Putamen (tissue), 1 donor: ENCODE data around the gene COL26A1.
"Not testable (repeated sequence)": the region's sequence is repeated elsewhere in the genome, so short reads cannot be mapped to it uniquely, and the experiment has no call there.

Experiments
- DNase-seq: peaks from one replicate; pipeline ENCODE4 v3.0.0-alpha.2; 2016; ENCODE audit warnings: low spot score

The COL26A1 gene

DNA sequence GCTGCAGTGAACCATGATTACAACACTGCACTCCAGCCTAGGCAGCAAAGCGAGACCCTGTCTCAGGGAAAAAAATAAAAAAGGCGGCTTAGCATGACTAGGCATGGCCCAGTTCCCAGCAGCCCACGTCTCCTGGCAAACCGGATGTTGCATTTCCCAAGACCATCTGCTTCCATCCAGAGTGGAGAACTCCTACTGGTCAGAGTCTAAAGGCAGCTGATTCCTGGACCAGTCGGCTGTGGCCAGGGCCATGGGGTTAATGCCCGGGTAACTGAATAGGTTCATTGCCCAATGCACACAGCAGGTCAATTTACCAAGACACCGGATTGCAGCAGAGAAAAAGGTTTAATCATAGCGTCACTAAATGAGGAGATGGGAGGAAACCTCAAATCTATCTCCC, 133.3 kb downstream of the COL26A1 start:
- no peak for DNase-seq

DNA sequence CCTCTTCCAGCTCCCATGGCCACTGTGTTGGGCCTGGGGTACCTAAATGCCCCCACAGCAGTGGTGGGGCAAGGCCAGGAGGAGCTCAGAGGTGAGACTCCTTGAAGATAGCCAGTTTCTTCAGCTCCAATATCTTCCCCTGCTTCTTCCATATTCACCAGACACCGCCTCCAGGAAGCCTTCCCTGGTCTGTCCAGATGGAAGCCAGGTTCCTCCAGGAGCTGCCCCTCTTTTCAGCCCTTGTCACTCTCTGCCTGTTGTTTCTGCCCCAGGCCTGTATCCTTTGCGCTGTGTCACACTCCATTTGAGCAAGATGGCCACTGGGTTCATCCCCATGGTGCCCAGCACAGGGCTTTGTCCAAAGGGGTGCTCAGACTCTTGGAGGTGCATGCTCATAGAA, 138.7 kb downstream of the COL26A1 start:
- DNase-seq: no peak

DNA sequence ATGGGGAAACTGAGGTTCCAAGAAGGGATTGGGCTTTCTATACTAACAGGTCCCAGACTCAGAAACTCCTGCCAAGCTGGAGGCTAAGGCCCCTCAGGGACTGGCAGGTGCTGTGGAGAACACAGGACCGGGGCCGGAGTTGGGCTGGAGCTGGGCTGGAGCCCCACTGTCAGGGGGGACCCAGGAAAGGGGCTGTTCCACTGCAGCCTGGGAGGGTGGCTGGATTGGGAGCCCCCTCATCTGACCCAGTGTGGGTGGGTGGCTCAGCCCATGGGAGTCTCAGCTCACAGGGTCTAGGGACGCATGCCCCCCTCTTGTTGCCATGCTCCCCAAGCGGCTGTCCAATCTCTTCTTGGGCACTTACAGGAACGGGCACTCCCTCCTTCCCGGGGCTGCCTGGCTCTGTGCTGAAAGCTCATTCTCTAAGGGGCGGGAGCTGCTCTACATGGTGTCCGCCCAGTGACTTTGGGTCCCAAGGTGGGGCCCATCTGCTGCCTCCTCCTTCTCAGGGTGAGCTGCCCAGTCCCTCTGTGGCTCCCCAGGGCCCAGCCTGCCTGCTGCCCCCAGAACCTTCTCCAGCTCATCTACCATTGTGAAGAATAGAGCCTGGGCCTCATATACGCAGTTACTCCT, 139.9 kb downstream of the COL26A1 start:
- DNase-seq: no peak

DNA sequence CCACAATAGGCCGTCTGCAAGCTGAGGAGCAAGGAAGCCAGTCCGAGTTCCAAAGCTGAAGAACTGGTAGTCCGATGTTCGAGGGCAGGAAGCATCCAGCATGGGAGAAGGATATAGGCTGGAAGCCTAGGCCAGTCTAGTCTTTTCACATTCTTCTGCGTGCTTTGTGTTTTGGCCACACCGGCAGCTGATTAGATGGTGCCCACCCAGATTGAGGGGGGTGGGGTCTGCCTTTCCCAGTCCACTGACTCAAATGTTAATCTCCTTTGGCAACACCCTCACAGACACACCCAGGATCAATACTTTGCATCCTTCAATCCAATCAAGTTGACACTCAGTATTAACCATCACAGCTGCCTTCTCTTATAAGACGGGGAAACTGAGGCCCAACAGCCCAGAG, 142.8 kb downstream of the COL26A1 start:
- not testable (repeated sequence) for DNase-seq

DNA sequence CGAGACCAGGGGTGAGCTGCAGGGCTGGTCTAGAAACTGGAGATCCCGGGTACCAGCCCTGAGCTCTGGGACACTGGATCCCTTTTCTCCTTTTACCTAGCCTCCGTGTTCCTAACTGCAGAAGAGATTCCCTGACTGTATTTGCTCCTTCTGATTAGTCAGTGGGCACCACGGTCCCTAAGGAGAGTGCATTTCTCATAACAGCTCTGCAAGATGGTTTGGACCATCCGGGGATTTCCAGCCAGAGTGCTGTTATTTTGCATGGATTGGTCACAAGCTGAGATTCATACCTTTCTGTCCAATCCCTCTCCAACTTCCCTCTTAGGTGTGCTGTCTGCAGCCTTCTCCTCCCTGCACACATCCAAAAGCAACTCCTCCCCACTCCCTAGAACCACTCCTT, 143.9 kb downstream of the COL26A1 start:
- DNase-seq: no peak

DNA sequence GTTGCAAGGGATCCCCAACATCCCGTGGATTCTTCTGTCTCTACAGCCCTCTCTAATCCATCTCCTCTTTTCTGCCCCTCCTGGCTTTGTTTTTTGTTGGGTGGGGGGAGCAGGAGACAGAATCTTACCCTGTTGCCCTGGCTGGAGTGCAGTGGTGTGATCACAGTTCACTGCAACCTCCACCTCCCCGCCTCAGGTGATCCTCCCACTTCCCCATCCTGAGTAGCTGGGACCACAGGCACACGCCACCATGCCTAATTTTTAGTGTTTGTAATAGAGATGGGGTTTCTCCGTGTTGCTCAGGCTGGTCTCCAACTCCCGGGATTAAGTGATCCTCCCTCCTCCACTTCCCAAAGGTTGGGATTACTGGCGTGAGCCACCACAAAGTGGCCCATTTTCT, 144.7 kb downstream of the COL26A1 start:
- DNase-seq: no peak

DNA sequence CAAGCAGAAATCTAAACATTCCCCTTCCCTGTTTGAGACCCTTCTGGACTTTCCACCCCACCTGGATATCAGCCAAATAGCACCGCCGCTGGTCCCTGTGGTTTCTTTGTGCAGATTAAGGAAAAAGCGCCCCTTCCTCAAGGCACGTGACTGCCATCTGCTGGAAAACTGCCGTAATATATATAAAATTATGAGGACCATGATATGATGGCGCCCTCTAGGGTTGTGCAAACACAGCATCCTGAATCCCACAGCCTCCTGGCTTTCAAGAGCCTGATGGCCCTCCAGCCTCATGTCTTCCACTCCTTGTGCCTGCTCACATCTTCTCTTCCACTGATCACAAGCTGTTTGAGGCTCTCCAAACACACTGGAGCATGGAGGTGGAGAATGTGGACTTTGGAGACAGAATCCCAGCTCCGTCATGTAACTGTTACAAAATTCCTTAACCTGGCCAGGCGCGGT, 145.1 kb downstream of the COL26A1 start:
- no peak for DNase-seq

DNA sequence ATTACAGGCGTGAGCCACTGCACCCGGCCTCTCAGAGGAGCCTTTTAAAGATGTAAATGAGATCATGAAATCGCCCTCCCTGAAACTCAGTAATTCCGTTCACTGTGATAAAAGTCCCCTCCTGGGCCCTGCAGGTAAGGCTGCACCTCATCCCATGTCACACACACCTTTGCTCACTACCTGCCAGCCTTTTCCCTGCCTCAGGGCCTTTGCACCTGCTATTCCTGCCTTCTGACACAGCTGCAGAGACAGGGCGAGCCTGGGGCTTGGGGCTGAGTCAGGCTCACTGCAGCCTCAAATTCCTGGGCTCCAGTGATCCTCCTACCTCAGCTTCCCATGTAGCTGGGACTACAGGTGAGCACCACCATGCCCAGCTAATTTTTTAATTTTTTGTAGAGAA, 147.6 kb downstream of the COL26A1 start:
- no peak for DNase-seq

DNA sequence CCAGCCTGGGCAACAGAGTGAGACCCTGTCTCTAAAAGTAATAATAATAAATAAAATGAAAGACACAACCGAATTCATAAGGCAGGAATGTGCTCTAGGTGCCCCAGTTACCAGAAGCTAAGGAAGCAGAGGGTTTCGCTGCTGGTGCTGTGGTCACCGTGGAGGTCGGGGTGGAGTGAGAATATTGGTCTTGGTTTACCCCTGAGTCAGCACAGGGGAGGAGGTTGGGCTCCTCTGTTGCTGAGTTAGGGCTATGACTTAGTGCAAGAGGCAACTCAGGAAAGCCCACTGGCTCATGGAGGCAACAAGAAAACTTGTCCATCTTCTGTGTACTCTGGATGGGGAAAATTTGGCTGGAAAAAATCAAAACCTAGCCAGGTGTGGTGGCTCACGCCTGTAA, 149.3 kb downstream of the COL26A1 start:
- DNase-seq: no peak

DNA sequence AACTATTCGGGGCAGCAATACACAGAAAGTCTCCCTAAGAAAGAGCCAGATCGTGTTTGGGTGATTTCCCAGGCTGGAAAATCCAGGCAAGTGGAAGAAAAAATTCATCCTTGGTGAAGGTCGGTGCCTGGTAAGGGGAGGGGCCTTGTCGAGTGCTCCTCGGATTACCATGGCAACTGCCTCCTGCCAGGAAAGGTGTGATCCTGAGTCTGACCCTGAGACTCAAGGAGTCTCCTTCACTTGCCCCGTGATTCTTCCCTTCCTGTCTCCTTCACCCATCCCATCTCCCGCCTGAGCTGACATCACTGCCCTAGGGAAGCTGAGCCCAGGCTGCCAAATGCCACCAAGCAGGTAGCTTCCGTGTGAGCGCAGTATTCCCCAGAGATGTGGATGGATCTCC, 154.2 kb downstream of the COL26A1 start:
- no peak for DNase-seq

DNA sequence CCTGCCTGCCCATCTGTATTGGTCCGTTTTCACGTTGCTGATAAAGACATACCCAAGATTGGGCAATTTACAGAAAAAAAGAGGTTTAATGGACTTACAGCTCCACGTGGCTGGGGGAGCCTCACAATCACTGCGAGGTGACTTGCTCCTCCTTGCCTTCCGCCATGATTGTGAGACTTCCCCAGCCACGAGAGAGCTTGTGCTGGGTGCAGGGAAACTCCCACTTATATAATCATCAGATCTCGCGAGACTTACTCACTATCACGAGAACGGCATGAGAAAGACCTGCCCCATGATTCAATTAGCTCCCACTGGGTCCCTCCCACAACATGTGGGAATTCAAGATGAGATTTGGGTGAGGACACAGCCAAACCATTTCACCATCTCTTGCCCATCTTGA, 154.6 kb downstream of the COL26A1 start:
- no peak for DNase-seq

DNA sequence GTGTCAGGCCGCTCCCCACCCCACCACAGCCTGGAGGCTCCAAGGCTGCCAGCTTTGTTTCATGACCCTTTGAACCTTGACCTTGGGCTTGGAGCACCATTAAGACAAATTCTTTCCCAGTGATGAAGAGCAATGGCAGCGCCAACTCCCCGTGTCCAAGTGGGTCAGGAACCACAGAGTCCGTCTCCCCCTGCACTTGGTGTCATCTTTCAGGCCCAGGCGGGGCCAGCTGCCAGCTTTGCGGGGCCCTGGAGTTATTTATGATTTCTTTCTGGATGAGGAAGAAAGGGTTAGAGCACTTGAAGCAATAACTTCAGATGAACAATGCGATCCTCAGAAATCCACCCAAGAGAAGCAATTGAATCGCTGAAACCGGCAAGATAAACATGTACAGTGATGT, 155.7 kb downstream of the COL26A1 start:
- DNase-seq: no peak

DNA sequence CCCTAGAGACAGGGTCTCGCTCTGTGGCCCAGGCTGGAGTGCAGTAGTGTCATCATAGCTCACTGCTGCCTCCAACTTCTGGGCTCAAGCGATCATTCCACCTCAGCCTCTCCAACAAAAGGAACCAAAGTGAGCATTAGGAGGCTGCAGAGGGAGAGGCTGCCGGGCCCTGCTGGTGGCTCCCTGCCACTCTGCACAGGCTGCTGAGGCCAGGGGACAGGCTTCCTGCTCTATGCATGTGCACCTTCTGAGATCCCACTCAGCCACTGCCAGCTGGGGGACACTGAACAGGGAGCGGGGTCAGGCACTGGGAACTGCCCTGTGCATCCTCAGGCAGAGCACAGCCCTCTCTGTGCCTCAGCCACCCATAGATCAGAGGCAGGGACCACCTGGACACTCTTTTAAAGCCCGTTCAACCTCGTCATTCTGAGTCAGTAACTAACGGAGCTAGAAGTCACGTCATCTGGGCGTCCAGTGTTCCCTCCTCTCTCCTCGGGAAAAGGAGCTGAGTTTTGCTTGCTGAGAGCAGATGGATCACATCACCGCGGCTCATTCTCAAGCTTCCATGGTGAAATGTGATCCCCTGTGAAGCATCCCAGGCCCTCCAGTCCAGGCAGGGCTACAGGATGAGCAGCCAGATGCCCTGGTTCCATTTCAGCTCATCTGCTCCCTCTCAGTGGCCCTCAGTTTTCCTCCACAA, 156.8 kb downstream of the COL26A1 start:
- DNase-seq: no peak

DNA sequence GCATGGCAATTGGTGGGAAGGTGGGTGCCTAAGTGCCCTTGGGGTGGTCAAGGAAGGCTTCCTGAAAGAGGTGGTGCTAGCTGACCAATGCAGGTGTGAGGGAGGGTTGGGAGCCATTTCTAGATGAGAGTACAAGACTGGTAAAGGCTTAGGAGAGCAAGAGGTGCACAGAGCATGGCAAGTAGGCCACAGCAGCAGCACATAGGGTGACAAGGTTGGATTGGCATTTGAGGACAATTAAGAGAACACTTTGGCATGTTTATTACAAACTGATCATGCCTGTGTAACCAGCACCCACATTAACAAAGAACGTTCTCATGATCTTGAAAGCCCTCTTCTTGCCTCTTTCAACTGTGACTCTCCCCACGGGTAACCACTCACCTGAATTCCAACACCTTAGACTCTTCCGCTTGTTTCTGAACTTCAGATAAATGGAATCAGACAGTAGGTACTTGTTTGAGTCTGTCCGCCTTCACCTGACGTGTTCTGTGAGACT, 158.8 kb downstream of the COL26A1 start:
- no peak for DNase-seq

DNA sequence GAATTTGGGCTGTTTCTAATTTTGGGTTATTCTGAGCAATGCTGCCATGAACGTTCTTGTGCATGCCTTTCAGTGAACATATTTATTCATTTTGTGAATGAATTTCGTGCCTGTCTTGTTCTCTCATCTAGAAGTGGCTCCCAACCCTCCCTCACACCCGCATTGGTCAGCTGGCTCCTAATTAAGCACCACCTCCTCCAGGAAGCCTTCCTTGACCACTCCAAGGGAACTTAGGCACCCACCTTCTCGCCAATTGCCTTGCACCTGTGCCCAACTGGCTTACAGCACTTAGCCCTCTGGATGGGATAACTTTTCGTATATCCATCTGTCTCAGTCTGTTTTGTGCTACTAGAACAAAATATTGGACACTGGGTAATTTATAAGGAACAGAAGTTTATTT, 159.3 kb downstream of the COL26A1 start:
- DNase-seq: no peak

DNA sequence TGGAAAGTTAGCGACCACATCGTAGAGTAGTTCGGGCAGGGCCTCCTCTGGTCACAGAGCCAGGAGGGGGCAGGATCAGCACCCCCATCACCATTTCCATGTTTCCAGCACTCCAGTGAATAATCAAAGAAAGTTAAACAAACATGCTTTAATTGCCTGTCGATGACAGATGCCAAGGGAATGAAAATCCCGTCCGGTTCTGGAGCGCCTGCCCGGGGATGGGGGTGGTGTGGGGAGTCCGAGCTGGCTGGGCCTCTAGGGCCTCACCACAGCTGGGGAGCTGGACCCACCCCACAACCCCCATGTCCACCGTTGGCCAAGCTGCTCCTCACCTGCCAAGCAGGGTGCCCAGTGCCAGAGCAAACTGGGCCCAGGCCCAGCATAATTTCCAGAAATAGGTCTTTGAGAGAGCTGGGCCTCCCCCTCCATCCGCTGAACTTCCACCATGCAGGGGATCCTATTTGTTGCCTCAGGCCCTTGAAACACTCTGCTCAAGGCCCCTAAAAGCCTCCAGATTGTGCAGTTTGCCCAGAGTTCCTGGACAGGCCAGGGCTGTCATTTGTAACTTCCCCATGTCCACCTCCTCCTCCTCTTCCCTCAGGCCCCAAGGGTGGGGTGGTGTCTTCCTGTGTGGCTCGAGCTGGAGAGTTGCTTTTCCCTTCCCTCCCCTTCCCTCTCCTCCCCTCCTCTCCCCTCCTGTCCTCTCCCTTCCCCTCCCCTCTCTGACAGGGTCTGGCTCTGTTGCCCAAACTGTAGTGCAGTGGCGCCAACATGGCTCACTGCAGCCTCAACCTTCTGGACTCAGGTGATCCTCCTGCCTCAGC, 165.4 kb downstream of the COL26A1 start:
- peak; percentile 53 for DNase-seq

DNA sequence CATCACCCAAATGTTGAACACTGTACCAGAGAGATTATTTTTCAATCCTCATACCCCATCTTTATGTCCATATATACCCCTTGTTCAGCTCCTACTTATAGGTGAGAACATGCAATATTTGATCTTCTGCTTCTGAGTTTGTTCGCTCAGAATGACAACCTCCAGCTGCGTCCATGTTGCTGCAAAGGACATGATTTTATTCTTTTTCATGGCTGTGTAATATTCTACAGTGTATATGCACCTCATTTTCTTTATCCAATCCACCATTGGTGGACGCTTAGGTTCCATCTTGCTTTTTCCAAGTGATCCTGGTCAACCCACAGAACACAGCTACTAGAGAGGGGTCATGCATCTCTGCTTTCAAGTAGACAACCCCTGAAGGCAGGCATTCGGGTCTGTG, 166.9 kb downstream of the COL26A1 start:
- DNase-seq: no peak

DNA sequence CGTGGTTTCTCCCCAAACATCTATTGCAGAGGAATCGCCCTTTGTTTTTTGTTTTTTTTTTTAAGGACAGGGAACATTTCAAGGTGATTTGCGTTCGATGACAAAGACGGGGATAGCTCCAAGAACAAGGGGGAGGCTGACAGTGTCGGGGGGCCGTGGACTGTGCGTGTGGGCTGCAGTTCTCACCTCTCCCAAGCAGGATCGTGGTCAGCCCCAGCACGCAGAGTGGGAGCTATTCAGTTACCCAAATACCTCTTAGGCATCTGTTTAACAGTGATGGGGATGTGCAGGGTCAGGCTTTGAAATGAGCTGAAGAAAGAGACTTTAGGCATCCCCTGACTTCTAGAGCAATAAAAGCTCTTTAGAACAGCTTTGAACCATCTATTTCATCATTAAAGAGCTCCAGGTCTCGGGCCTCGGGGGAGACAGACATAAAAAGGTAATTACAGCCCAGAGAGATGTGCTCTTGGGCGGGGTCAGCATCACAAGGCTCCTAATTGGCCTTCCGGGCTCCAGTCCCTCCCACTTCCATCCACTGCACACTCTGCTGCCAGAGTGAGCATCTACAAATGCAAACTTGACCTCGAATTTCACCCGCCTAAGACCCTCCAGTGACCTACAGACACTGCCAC, 169.2 kb downstream of the COL26A1 start:
- DNase-seq: no peak

DNA sequence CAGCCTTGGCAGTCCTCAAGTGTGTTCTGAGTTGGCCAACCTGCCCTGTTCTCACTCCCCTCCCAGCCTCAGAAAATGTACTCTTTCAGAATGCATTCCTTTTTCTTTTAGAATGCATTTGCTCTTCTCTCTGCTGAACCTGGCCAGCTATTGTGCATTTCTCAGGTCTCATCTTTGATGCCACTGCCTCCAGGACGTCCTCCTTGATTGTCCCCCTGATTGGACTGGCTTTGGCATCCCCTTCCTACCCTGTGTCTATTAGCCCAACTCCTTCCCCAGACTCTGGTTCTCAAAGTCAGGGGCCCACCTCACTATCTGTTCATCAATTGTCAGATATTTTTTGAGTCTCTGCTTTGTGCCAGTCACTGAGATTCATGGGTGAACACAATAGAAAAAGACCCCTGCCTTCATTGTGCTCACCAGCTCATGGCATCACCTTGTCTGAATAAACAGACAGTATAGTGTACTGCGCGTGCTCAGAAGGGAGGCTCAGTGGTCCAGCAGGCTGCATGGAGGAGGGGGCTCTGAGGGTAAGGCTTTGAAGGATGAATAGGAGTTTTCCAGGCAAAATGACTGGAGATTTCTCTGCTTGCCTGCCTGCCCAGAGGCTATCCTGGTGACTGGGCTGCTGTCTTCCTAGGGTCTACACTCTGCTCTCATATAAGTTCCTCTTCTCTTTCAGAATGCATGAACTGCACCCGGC, 169.9 kb downstream of the COL26A1 start:
- DNase-seq: no peak

DNA sequence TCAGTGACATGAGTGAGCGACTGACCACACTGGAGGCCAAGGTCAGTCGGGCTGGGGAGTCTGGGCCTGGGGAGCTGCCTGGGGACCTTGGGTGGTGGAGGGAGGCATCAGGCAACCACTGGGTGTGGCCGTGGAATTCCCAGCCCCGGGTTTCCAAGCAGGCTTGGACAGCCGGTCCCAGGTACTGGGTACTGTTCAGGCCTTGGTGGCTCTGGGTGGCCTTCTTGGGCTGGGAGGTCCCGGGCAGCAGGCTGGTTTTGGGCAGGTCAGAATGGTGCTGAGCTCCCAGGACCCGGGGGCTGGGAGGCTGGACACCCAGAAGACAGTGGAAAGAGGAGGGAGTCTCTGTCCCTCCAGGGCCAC, 170.4 kb downstream of the COL26A1 start:
- no peak for DNase-seq

DNA sequence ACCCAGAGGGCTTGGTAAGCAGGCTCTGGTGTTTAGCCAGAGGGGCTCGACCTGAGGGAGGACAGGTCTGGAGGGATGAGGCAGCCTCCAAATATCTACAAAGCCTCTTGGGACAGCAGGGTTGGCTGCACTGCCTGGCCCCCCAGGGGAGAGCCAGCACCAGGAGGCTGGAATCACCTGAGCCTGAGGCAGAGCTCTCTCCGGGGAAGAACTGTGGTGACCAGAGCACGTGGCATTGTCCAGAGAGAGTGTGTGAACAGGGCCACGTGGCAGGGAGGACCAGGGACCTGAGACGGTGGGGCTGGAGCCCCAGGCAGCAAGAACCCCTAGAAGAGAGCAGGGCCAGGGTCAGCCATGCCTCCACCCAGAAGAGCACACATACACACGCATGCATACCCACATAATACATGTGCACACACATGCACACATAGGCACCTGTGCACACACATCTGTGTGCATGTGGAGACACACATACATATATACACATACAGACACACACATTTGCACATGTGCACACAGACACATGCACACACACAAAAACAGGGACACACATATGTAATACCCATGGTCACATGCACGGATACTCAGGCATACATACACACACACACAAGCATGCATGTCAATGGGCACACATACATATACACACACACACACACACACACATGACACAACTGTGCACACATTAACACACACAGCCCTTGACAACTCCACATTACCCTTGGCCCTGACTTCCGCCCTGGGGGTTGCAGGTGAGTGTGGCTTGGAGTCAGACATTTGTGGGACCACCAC, 171.5 kb downstream of the COL26A1 start:
- DNase-seq: no peak
